HG03460 (cell line): ENCODE data around the gene TBCC.
"Not testable (repeated sequence)": the region's sequence is repeated elsewhere in the genome, so short reads cannot be mapped to it uniquely, and the experiment has no call there.

Experiments
- ATAC-seq: cut with Tn5 transposase; IDR thresholded peaks from one replicate; pipeline ENCODE4 v1.9.1; 2021; ENCODE audit not compliant: unreplicated experiment

Gene TBCC

GRCh38 chr6:42733867-42734481, 11.9 kb downstream of the TBCC start:
- not testable (repeated sequence) for ATAC-seq

DNA sequence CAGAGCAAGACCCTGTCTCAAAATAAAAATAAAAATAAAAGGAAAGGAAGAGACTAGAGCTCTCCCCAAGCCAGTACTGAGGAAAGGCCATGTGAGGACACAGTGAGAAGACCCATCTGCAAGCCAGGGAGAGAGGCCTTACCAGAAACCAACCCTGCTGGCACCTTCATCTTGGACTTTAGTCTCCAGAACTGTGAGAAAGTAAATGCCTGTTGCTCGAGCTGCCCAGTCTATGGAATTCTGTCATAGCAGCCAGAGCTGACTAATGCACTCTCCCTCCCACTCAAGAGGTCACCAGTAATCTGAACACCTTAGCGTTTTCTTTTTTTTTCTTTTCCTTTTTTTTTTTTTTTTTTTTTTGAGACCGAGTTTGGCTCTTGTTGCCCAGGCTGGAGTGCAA, 16.2 kb downstream of the TBCC start:
- no peak for ATAC-seq

DNA sequence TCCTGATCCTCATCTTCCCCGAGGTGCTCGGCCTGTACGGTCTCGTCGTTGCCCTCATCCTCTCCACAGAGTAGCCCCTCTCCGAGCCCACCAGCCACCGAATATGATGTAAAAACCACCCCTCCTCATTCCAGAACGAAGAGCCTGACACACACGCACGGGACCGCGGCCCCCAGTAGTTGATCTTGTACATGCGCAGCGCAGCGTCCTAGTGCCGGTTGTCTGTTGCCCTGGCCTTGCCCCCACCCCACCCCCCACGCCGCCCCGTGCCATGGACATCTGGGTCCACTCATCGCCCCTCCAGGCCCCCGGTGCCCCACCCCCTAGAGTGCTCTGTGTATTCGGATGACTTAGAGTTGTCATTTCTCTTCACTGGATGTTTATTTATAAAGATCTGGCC, 18.3 kb downstream of the TBCC start:
- ATAC-seq = no peak

DNA sequence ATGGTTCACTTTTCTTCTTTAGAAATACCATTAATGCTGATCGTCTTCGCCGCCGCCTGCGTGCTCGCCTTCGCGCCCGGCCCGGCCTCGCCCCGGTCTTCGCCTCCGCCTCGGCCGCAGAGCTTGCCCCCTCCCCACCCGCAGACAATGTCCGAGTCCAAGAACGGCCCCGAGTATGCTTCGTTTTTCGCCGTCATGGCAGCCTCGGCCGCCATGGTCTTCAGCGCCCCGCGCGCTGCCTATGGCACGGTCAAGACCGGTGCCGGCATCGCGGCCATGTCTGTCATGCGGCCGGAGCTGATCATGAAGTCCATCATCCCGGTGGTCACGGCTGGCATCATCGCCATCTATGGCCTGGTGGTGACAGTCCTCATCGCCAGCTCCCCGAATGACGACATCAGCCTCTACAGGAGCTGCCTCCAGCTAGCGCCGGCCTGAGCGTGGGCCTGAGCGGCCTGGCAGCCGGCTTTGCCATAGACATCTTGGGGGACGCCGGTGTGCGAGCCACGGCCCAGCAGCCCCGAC, 18.8 kb downstream of the TBCC start:
- ATAC-seq = no peak

- peak; percentile 87 for ATAC-seq
Measured at GRCh38 chr6:42726485-42727086, 19.3 kb downstream of the TBCC start.

DNA sequence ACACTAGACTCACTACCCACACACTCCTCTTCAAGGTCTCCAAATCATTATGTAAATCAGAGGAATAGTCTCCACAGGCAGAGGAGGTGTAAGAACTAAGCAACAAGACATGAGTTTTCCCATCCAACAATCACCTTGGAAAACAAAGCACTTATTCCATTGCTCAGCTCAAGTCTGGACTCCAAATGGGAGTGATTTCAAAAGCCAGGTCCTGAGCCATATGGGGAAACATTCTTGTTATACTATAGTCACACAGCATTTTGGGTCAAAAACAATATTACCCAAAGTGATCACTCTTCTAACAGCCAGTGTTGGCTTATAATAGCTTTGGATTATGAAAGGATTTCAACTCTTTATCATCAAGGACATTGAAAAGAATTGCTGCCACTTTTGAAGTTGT, 19.9 kb downstream of the TBCC start:
- no peak for ATAC-seq

DNA sequence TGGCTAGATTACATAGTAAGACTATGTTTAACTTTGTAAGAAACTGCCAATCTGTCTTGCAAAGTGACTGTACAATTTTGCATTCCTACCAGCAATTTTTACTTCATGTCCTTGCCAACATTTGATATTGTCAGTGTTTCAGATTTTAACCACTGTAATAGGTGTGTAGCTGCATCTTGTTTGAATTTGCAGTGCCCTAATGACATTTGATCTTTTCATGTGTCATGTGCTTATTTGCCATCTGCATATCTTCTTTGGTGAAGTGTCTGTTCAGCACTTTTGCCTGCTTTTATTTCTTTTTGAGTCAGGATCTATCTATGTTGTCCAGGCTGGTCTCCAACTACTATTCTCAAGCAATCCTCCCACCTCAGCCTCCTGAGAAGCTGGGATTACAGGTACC, 21.1 kb downstream of the TBCC start:
- no peak for ATAC-seq

- no peak for ATAC-seq
Measured at GRCh38 chr6:42722497-42722896, 23.4 kb downstream of the TBCC start, which contains the start of gene PRPH2. Gene PRPH2 (minus strand): TSS chr6:42722597. CDS start chr6:42722334, 263 bp downstream.

GRCh38 chr6:42720739-42721138, 25.2 kb downstream of the TBCC start:
- ATAC-seq = no peak

GRCh38 chr6:42715871-42716270, 30.0 kb downstream of the TBCC start:
- ATAC-seq = no peak

- ATAC-seq = no peak
Measured at GRCh38 chr6:42714098-42714761, 31.7 kb downstream of the TBCC start.

GRCh38 chr6:42711930-42712329, 34.0 kb downstream of the TBCC start:
- no peak for ATAC-seq

GRCh38 chr6:42710316-42710715, 35.6 kb downstream of the TBCC start:
- no peak for ATAC-seq

DNA sequence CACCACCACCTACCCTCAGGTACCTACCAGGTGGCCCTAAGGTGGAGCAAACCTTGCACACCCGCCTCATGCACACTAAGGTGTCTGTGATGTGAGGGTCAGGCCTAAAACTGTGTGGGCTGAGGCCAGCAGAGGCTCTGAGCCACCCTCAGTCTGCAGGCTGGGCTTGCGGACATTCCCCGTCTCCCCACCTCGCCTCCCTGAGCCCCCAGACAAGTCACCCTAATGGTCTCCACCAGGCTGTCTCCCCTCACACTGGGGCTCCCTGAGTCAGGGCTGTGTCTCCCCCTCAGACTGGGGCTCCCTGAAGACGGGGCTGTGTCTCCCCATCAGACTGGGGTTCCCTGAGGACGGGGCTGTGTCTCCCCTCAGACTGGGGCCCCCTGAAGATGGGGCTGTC, 36.0 kb downstream of the TBCC start:
- ATAC-seq = no peak

- no peak for ATAC-seq
Measured at GRCh38 chr6:42708096-42708495, 37.8 kb downstream of the TBCC start.

GRCh38 chr6:42707595-42707994, 38.3 kb downstream of the TBCC start:
- no peak for ATAC-seq

DNA sequence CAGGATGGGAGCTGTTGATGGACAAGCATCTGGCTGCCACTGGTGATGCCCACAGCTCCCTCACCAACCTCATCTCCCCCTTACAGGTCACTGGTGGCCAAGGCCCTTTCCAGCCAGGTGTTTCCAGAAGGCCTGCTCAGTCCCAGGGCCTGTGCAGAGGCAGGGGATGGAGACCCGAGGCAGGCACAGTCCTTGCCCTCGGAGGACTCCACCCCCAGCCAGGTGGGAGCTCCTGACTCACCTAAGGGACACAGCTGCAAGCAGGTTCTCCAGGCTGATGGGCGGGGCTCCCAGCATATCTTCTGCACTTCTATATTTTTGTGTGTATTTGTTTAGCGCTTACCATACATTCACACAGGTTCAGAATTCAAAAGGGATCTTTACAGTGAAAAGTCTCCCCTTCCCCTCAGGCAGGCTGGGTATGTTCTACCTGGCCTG, 40.9 kb downstream of the TBCC start:
- no peak for ATAC-seq

- ATAC-seq = no peak
Measured at GRCh38 chr6:42704251-42704936, 41.5 kb downstream of the TBCC start.

DNA sequence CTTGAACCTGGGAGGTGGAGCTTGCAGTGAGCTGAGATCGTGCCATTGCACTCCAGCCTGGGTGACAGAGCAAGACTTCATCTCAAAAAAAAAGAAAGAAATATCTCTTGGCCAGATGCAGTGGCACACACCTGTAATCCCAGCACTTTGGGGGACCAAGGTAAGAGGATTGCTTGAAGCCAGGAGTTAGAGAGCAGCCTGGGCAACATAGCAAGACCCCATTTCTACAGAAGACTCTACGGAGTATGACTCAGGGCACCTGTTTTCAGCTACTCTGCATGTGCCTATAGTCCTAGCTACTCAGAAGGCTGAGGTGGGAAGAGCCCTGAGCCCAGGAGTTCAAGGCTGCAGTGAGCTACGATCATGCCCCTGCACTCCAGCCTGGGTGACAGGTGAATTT, 43.1 kb downstream of the TBCC start:
- not testable (repeated sequence) for ATAC-seq

DNA sequence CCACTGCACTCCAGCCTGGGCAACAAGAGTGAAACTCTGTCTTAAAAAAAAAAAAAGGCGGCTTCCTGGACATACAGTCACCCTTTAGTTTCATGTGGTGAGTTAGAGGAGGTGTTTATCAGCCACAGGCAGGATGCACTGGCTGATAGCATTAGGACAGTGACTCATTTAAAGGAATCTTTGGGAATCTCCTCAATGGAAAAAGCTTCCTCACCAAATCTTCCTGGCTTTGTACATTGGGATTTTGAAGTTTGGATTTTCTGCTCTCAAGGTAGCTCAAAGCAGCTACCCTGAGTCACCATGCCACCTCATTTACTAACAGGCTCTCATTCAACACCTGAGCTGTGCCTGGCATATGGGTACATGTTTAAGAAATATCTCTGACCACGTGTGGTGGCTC, 43.7 kb downstream of the TBCC start:
- ATAC-seq = no peak

DNA sequence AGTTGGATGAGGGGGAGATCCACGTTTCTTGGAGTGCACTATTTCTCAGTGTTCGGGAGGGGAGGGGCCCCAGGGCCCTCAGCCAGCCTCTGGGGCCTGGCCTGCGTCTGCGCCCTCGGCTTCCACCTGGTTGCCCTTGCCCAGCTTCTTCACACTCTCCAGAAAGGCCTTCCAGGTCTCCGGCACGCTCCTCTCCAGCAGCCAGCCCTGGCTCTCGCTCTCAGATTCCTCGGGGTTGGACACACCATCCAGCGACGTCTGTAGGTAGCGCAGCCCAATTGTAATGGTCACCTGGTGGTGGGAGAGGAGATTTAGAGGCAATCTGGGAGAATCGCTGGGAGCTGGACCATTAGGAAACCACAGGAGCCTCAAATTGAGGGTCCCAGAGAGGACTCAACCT, 47.7 kb downstream of the TBCC start:
- no peak for ATAC-seq

- no peak for ATAC-seq
Measured at GRCh38 chr6:42697268-42697655, 48.6 kb downstream of the TBCC start.
